WTC11 (cell line): ENCODE measurements around the gene BBS9. TPM values are rescaled to one million over a fixed set of nuclear protein-coding genes. Genes with fewer than 3 reads are reported as not detected.

Source experiments
- ATAC-seq: fragments of 200-7000 bp; cut with Tn5 transposase; 2 replicates; pipeline ENCODE4 v1.10.0; 2021; ENCODE audit warnings: mild to moderate bottlenecking, moderate library complexity
- CTCF ChIA-PET: fragments of 300-600 bp; sonication (Branson Sonifier 250); formaldehyde crosslinking; loops from one replicate; lab custom pipeline; 2021; ENCODE audit warnings: antibody characterized with exemption; lab: Charles Lee
- POLR2A ChIA-PET: fragments of 350-600 bp; sonication (Branson Sonifier 250); formaldehyde crosslinking; loops from one replicate; lab custom pipeline; 2021; ENCODE audit warnings: antibody characterized with exemption; lab: Charles Lee
- DNase-seq: peaks from one replicate; pipeline ENCODE4 v3.0.0; 2021; ENCODE audit warnings: low spot score
- H3K27ac Mint-ChIP-seq: 2 replicates; pipeline ENCODE4 v1.8.0; 2021; ENCODE audit warnings: mixed read lengths
- H3K27me3 Mint-ChIP-seq: 2 replicates; pipeline ENCODE4 v1.8.0; 2021; ENCODE audit warnings: low read depth, mild to moderate bottlenecking, moderate library complexity, mixed read lengths
- H3K36me3 Mint-ChIP-seq: 2 replicates; pipeline ENCODE4 v1.8.0; 2021; ENCODE audit warnings: mixed read lengths
- H3K4me1 Mint-ChIP-seq: 2 replicates; pipeline ENCODE4 v1.8.0; 2022; ENCODE audit warnings: mixed read lengths
- H3K4me3 Mint-ChIP-seq: 2 replicates; pipeline ENCODE4 v1.8.0; 2021; ENCODE audit warnings: mild to moderate bottlenecking, moderate library complexity, mixed read lengths
- H3K9me3 Mint-ChIP-seq: 2 replicates; pipeline ENCODE4 v1.8.0; 2021; ENCODE audit warnings: mixed read lengths
- CDX4 ChIP-seq: fragments of 250-450 bp; sonication (Bioruptor Pico); IDR thresholded peaks from 2 replicates; pipeline ENCODE4 v1.9.0; 2021; ENCODE audit warnings: moderate library complexity, mild to moderate bottlenecking, inconsistent platforms, borderline replicate concordance
- CREM ChIP-seq: sonication (generic); formaldehyde crosslinking; IDR thresholded peaks from 2 replicates; pipeline ENCODE4 v1.8.1; 2022; ENCODE audit warnings: mild to moderate bottlenecking, missing genetic modification reagents, moderate library complexity
- E2F5 ChIP-seq: sonication (generic); formaldehyde crosslinking; IDR thresholded peaks from 2 replicates; pipeline ENCODE4 v1.8.1; 2022; ENCODE audit warnings: mild to moderate bottlenecking, moderate library complexity, missing genetic modification reagents
- ESRRA ChIP-seq: sonication (generic); formaldehyde crosslinking; IDR thresholded peaks from 2 replicates; pipeline ENCODE4 v1.8.1; 2022; ENCODE audit warnings: mild to moderate bottlenecking, missing genetic modification reagents, borderline replicate concordance
- ETV6 ChIP-seq: sonication (generic); formaldehyde crosslinking; IDR thresholded peaks from 2 replicates; pipeline ENCODE4 v1.8.1; 2022; ENCODE audit warnings: mild to moderate bottlenecking, missing genetic modification reagents
- FOXK1 ChIP-seq: sonication (generic); formaldehyde crosslinking; IDR thresholded peaks from 2 replicates; pipeline ENCODE4 v1.8.0; 2022; ENCODE audit warnings: mild to moderate bottlenecking, moderate library complexity, missing genetic modification reagents
- FOXP1 ChIP-seq: sonication (generic); formaldehyde crosslinking; IDR thresholded peaks from 2 replicates; pipeline ENCODE4 v1.8.0; 2022; ENCODE audit warnings: missing genetic modification reagents, mild to moderate bottlenecking, moderate library complexity, borderline replicate concordance
- FOXP4 ChIP-seq: sonication (generic); formaldehyde crosslinking; IDR thresholded peaks from 2 replicates; pipeline ENCODE4 v1.8.0; 2022; ENCODE audit warnings: mild to moderate bottlenecking, missing genetic modification reagents
- GABPB1 ChIP-seq: sonication (generic); formaldehyde crosslinking; IDR thresholded peaks from 2 replicates; pipeline ENCODE4 v1.8.1; 2023; ENCODE audit warnings: mild to moderate bottlenecking, missing genetic modification reagents
- JAZF1 ChIP-seq: fragments of 250-450 bp; sonication (Bioruptor Pico); IDR thresholded peaks from 2 replicates; pipeline ENCODE4 v1.9.0; 2021; ENCODE audit warnings: moderate library complexity, mild to moderate bottlenecking, inconsistent platforms
- JUN ChIP-seq: sonication (generic); formaldehyde crosslinking; IDR thresholded peaks from 2 replicates; pipeline ENCODE4 v1.8.0; 2023; ENCODE audit warnings: mild to moderate bottlenecking, missing genetic modification reagents
- MLX ChIP-seq: sonication (generic); formaldehyde crosslinking; IDR thresholded peaks from 2 replicates; pipeline ENCODE4 v1.8.1; 2023; ENCODE audit warnings: mild to moderate bottlenecking, missing genetic modification reagents, moderate library complexity
- MYBL2 ChIP-seq: sonication (generic); formaldehyde crosslinking; IDR thresholded peaks from 2 replicates; pipeline ENCODE4 v1.8.1; 2023; ENCODE audit warnings: mild to moderate bottlenecking, moderate library complexity, missing genetic modification reagents
- NFATC4 ChIP-seq: fragments of 250-450 bp; sonication (Bioruptor Pico); IDR thresholded peaks from 2 replicates; pipeline ENCODE4 v1.9.0; 2021; ENCODE audit warnings: mild to moderate bottlenecking
- NFE2L1 ChIP-seq: sonication (generic); formaldehyde crosslinking; IDR thresholded peaks from 2 replicates; pipeline ENCODE4 v1.8.1; 2023; ENCODE audit warnings: missing genetic modification reagents
- NFYB ChIP-seq: sonication (generic); formaldehyde crosslinking; conservative IDR thresholded peaks from 2 replicates; pipeline ENCODE4 v1.8.0; 2022; ENCODE audit warnings: low read depth, missing genetic modification reagents
- NR1H2 ChIP-seq: sonication (generic); formaldehyde crosslinking; IDR thresholded peaks from 2 replicates; pipeline ENCODE4 v1.9.0; 2021; ENCODE audit warnings: mild to moderate bottlenecking, moderate library complexity, missing genetic modification reagents
- RELA ChIP-seq: sonication (generic); formaldehyde crosslinking; IDR thresholded peaks from 2 replicates; pipeline ENCODE4 v1.8.1; 2022; ENCODE audit warnings: missing genetic modification reagents, mild to moderate bottlenecking, borderline replicate concordance
- SMAD4 ChIP-seq: sonication (generic); formaldehyde crosslinking; IDR thresholded peaks from 2 replicates; pipeline ENCODE4 v1.8.0; 2022; ENCODE audit warnings: mild to moderate bottlenecking, missing genetic modification reagents
- SOX15 ChIP-seq: fragments of 250-450 bp; sonication (Bioruptor Pico); IDR thresholded peaks from 2 replicates; pipeline ENCODE4 v1.9.0; 2021; ENCODE audit warnings: mild to moderate bottlenecking
- TCF7 ChIP-seq: sonication (generic); formaldehyde crosslinking; IDR thresholded peaks from 2 replicates; pipeline ENCODE4 v1.8.0; 2022; ENCODE audit warnings: mild to moderate bottlenecking, low read depth, missing genetic modification reagents, moderate library complexity
- TP53 ChIP-seq: sonication (generic); formaldehyde crosslinking; IDR thresholded peaks from 2 replicates; pipeline ENCODE4 v1.8.1; 2023; ENCODE audit warnings: mild to moderate bottlenecking, missing genetic modification reagents
- USF2 ChIP-seq: sonication (generic); formaldehyde crosslinking; IDR thresholded peaks from 2 replicates; pipeline ENCODE4 v1.8.1; 2023; ENCODE audit warnings: mild to moderate bottlenecking, missing genetic modification reagents, moderate library complexity
- ZNF232 ChIP-seq: sonication (generic); formaldehyde crosslinking; IDR thresholded peaks from 2 replicates; pipeline ENCODE4 v1.8.0; 2022; ENCODE audit warnings: mild to moderate bottlenecking, missing genetic modification reagents
- ZNF423 ChIP-seq: fragments of 250-450 bp; sonication (Bioruptor Pico); IDR thresholded peaks from 2 replicates; pipeline ENCODE4 v2.1.2; 2022; ENCODE audit warnings: mild to moderate bottlenecking, moderate library complexity
- ZNF425 ChIP-seq: fragments of 250-450 bp; sonication (Bioruptor Pico); conservative IDR thresholded peaks from 2 replicates; pipeline ENCODE4 v1.9.0; 2021; ENCODE audit warnings: mild to moderate bottlenecking
- total RNA-seq: library from RNA; stranded (reverse); gene quantifications from 3 replicates; pipeline ENCODE4 v1.2.3, GENCODE V29; 2021

BBS9 gene
- total RNA-seq, 1 experiment from 2014 or later, result 56.6 TPM

- H3K4me3 Mint-ChIP-seq, result no peak overlapping the region
- ChIA-PET POLR2A (interaction anchor here (0.7 kb wide), 1 partner anchor 10 kb away, joined by 6 read pairs; no protein-coding TSS in a partner anchor), CTCF (no interaction called here)
These were observed 356.6 kb downstream of the BBS9 start for GRCh38 chr7:33485747-33486493.

GRCh38 chr7:33486633-33487032 lies 357.3 kb downstream of the BBS9 start:
- ATAC-seq (no peak), DNase-seq (no peak)
- ChIA-PET POLR2A (no interaction called here), CTCF (interaction anchor here (1.2 kb wide), 1 partner anchor 446 kb away, joined by 4 read pairs; no protein-coding TSS in a partner anchor)
- peaks cover 7% of the 10 kb centered on the region; the same call in 1 of the 2 replicates for H3K9me3 Mint-ChIP-seq
- H3K4me1 Mint-ChIP-seq, result peaks cover 19% of the 10 kb centered on the region
- no peak for TF ChIP-seq ZNF423 (CRISPR knock-in tag)
- TF ChIP-seq TCF7 (CRISPR knock-in tag), result no peak
- no peak for TF ChIP-seq E2F5 (CRISPR knock-in tag)
- TF ChIP-seq NFATC4 (CRISPR knock-in tag), result no peak
- TF ChIP-seq RELA (CRISPR knock-in tag), result no peak
- no peak for TF ChIP-seq USF2 (CRISPR knock-in tag)
- TF ChIP-seq ZNF232 (CRISPR knock-in tag), result no peak
- TF ChIP-seq MYBL2 (CRISPR knock-in tag), result no peak
- no peak for TF ChIP-seq FOXK1 (CRISPR knock-in tag)
- TF ChIP-seq SMAD4, result no peak
- no peak for TF ChIP-seq ETV6 (CRISPR knock-in tag)
- no peak for TF ChIP-seq NR1H2 (CRISPR knock-in tag)
- TF ChIP-seq TP53 (CRISPR knock-in tag), result no peak
- TF ChIP-seq CDX4 (CRISPR knock-in tag), result no peak
- TF ChIP-seq JUN, result no peak
- no peak for TF ChIP-seq ESRRA (CRISPR knock-in tag)
- TF ChIP-seq JAZF1, result no peak
- no peak overlapping the region for H3K27ac Mint-ChIP-seq
- H3K27me3 Mint-ChIP-seq, result peaks cover 16% of the 10 kb centered on the region
- H3K4me3 Mint-ChIP-seq, result no peak overlapping the region
- peaks cover 7% of the 10 kb centered on the region for H3K36me3 Mint-ChIP-seq

More at GRCh38 chr7:33485747-33486493, 356.6 kb downstream of the BBS9 start:
- ATAC-seq, result no peak
- H3K4me1 Mint-ChIP-seq, result peaks cover 13% of the 10 kb centered on the region; the same call in 1 of the 2 replicates
- H3K27me3 Mint-ChIP-seq, result peaks cover 9% of the 10 kb centered on the region
- peaks cover 7% of the 10 kb centered on the region for H3K36me3 Mint-ChIP-seq
- no peak for DNase-seq
- TF ChIP-seq FOXP1 (CRISPR knock-in tag) (no peak), JUN (no peak), MLX (CRISPR knock-in tag) (no peak), NFYB (CRISPR knock-in tag) (no peak), ZNF425 (CRISPR knock-in tag) (no peak), FOXP4 (CRISPR knock-in tag) (no peak), CREM (CRISPR knock-in tag) (no peak), GABPB1 (CRISPR knock-in tag) (no peak), SOX15 (no peak), NFE2L1 (CRISPR knock-in tag) (no peak)
- no peak overlapping the region for H3K27ac Mint-ChIP-seq
- peaks cover 7% of the 10 kb centered on the region; the same call in 1 of the 2 replicates for H3K9me3 Mint-ChIP-seq
